Thoracic aorta (tissue), 2 donors: ENCODE results near the gene NOL12. TPM values are rescaled to one million over a fixed set of nuclear protein-coding genes. Genes with fewer than 3 reads are reported as not detected.
A peak's percentile ranks its signal among the peaks of the same experiment; 100 is the strongest.
"Not testable (repeated sequence)": the region's sequence is repeated elsewhere in the genome, so short reads cannot be mapped to it uniquely, and the experiment has no call there.

Experiments
- ATAC-seq: fragments of 150-250 bp; one replicate; pipeline ENCODE4 v1.8.0; 2017; ENCODE audit warnings: low read depth; ENCODE audit not compliant: insufficient number of reproducible peaks, low FRiP score
- DNase-seq: peaks from one replicate; pipeline ENCODE4 v3.0.0-alpha.2; 2020; ENCODE audit warnings: low spot score
- H3K27ac ChIP-seq, 2 donors: fragments of 200-600 bp; sonication (generic); 1 replicate in 1 of 2; 2 replicates in 1 of 2; pipeline ENCODE4 v1.5.1; 2016; ENCODE audit warnings: mild to moderate bottlenecking in 2 of 2, moderate library complexity in 2 of 2
- H3K27me3 ChIP-seq: fragments of 200-600 bp; sonication (generic); replicated peaks from 2 replicates; pipeline ENCODE4 v1.6.0; 2016; ENCODE audit warnings: mild to moderate bottlenecking; ENCODE audit not compliant: insufficient read depth
- H3K36me3 ChIP-seq: fragments of 200-600 bp; sonication (generic); one replicate; pipeline ENCODE4 v1.5.1; 2016
- H3K4me1 ChIP-seq, 2 donors: fragments of 200-600 bp; sonication (generic); 1 replicate in 1 of 2; 2 replicates in 1 of 2; pipeline versions ENCODE4 v1.5.1 to v1.6.0; 2016; ENCODE audit warnings: low read depth in 2 of 2, mild to moderate bottlenecking in 1 of 2; ENCODE audit not compliant: control insufficient read depth in 1 of 2
- H3K4me3 ChIP-seq: fragments of 200-600 bp; sonication (generic); 2 replicates; pipeline ENCODE4 v1.5.1; 2016; ENCODE audit warnings: mild to moderate bottlenecking
- H3K9me3 ChIP-seq: fragments of 200-600 bp; sonication (generic); 2 replicates; pipeline ENCODE4 v1.5.1; 2016
- CTCF ChIP-seq: fragments of 200-600 bp; sonication (generic); IDR thresholded peaks from one replicate; pipeline ENCODE4 v1.5.1; 2019; ENCODE audit warnings: antibody characterized with exemption
- total RNA-seq, 2 donors: library from RNA; depleted of rRNA; stranded (reverse); fragments of >200 nt; gene quantifications; one replicate each; pipeline versions ENCODE4 v1.1.0 to v1.2.3, GENCODE V29; 2016

NOL12 gene
- total RNA-seq, 2 donors from 2014 or later: 11.1 to 58.9 TPM

GRCh38 chr22:37684803-37685615 is 1.1 kb upstream of the NOL12 start:
- ATAC-seq (no peak), DNase-seq (no peak)
- H3K9me3 ChIP-seq: no peaks in the 10 kb centered on the region
- no peak for TF ChIP-seq CTCF
- H3K4me1 ChIP-seq: peaks cover 4 to 15% of the 10 kb centered on the region in 2 donors
- H3K27ac ChIP-seq: no peak overlapping the region
- H3K27me3 ChIP-seq: no peaks in the 10 kb centered on the region
- peaks cover 7% of the 10 kb centered on the region for H3K36me3 ChIP-seq
- H3K4me3 ChIP-seq: no peak overlapping the region

DNA sequence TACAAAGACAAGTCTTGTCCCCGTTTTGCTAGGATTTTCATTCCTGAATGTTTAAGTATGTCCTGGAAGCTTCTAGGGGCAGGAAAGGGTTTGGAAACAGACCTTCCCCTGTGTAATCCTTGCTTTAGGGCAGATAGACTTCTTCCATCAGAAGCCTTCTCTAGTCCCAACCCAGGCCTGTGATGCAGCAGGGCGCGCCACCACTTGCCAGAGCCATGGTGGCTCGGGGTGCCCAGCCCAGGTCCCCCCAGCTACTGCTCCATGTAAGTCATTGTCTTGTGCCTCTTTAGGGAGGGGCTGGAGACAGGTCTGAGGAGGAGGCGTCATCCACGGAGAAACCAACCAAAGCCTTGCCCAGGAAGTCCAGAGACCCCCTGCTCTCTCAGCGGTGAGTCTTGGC is 4.3 kb downstream of the NOL12 start:
- Histone ChIP-seq H3K9me3 (no peaks in the 10 kb centered on the region), H3K27ac (no peak overlapping the region), H3K4me3 (no peak overlapping the region), H3K4me1 (peaks cover 4 to 15% of the 10 kb centered on the region in 2 donors), H3K27me3 (no peaks in the 10 kb centered on the region), H3K36me3 (peaks cover 21% of the 10 kb centered on the region)
- ATAC-seq (no peak), DNase-seq (no peak)
- TF ChIP-seq CTCF: no peak

GRCh38 chr22:37690901-37691504 is 4.9 kb downstream of the NOL12 start:
- H3K4me1 ChIP-seq: peaks cover 7 to 17% of the 10 kb centered on the region in 2 donors
- ATAC-seq (no peak), DNase-seq (no peak)
- no peaks in the 10 kb centered on the region for H3K9me3 ChIP-seq
- peaks cover 21% of the 10 kb centered on the region for H3K36me3 ChIP-seq
- H3K4me3 ChIP-seq: no peak overlapping the region
- TF ChIP-seq CTCF: no peak
- H3K27me3 ChIP-seq: no peaks in the 10 kb centered on the region
- H3K27ac ChIP-seq: no peak overlapping the region

DNA sequence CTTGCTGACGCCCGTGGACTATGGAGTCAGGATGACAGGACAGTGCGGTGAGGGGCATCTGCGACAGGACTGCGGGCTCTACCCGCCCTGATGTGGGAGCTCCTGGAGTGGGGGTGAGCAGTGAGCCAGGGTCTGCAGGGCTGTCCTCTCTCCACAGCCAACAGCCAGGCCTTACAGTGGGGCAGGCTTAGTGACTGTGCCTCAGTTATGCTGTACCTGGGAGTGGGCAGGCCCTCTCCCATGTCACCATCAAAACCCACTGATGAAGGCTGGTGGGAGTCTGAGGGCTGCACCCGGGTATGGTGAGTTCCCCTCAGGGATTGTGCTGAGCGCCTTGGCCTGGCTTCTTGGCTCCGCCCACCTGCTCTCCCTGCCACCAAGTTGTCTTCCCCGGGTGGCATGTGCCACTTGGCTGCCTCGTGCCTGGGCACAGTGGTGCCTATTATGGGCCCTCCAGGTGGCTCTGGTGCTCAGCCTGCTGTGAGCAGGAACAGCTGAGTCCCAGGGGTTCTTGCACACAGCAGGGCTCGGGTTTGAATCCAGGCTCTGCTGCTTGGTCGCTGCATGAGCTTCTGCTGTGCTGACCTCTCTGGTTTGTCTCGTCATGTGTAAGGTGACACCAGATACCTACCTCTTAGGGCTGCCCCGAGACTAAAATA is 6.6 kb downstream of the NOL12 start:
- H3K4me3 ChIP-seq: no peak overlapping the region
- DNase-seq: no peak
- H3K9me3 ChIP-seq: no peaks in the 10 kb centered on the region
- H3K27me3 ChIP-seq: no peaks in the 10 kb centered on the region
- H3K36me3 ChIP-seq: peaks cover 21% of the 10 kb centered on the region
- H3K4me1 ChIP-seq: peaks cover 10 to 12% of the 10 kb centered on the region in 2 donors
- no peak overlapping the region for H3K27ac ChIP-seq
- no peak for ATAC-seq
- no peak for TF ChIP-seq CTCF

- DNase-seq, H3K4me3 ChIP-seq, H3K27me3 ChIP-seq, ATAC-seq, H3K9me3 ChIP-seq, H3K27ac ChIP-seq: not testable (repeated sequence)
- Histone ChIP-seq H3K36me3 (peaks cover 16% of the 10 kb centered on the region), H3K4me1 (peaks cover 10 to 12% of the 10 kb centered on the region in 2 donors)
These were observed 8.0 kb downstream of the NOL12 start for GRCh38 chr22:37694131-37694530.

GRCh38 chr22:37696260-37696656 is 10.1 kb downstream of the NOL12 start:
- H3K9me3 ChIP-seq, ATAC-seq, DNase-seq, H3K27me3 ChIP-seq, H3K36me3 ChIP-seq: not testable (repeated sequence)
- peak overlapping the region; percentile 44 to 51 for H3K27ac ChIP-seq
- H3K4me1 ChIP-seq: peaks cover 10 to 12% of the 10 kb centered on the region in 2 donors
- H3K4me3 ChIP-seq: peak overlapping the region; percentile 65
